T-helper 2 cell treated with Interferon-gamma antibody and Interleukin-4, amounts not matched to agents 5 μg/mL and 100 μg/mL, for 36 hours (primary cell): ENCODE data around the gene IL1RAPL1.

Experiments
- DNase-seq: peaks from one replicate; pipeline ENCODE4 v3.0.0; 2021; ENCODE audit warnings: low spot score
- H3K27ac Mint-ChIP-seq: one replicate; pipeline ENCODE4 v1.8.0; 2021; ENCODE audit warnings: mild to moderate bottlenecking, mixed read lengths
- H3K27me3 Mint-ChIP-seq: one replicate; pipeline ENCODE4 v1.8.0; 2021; ENCODE audit warnings: low read depth, mixed read lengths
- H3K36me3 Mint-ChIP-seq: one replicate; pipeline ENCODE4 v1.8.0; 2021; ENCODE audit warnings: low read depth, mixed read lengths
- H3K4me1 Mint-ChIP-seq: one replicate; pipeline ENCODE4 v1.8.0; 2021; ENCODE audit warnings: low read depth, mixed read lengths
- H3K4me3 Mint-ChIP-seq: one replicate; pipeline ENCODE4 v1.8.0; 2022; ENCODE audit warnings: mild to moderate bottlenecking, moderate library complexity, mixed read lengths
- H3K9me3 Mint-ChIP-seq: one replicate; pipeline ENCODE4 v1.8.0; 2021; ENCODE audit warnings: mixed read lengths

IL1RAPL1 gene

GRCh38 chrX:28586981-28587551, at the start of gene IL1RAPL1:
TSS of gene IL1RAPL1 (plus strand) at chrX:28587446.
- Mint-ChIP-seq H3K27me3 (no peaks in the 10 kb centered on the region), H3K4me1 (no peaks in the 10 kb centered on the region), H3K9me3 (no peaks in the 10 kb centered on the region), H3K4me3 (no peak within 1 kb of the TSS), H3K27ac (no peak within 1 kb of the TSS), H3K36me3 (no peaks in the 10 kb centered on the region)
- no peak for DNase-seq

- Mint-ChIP-seq H3K36me3 (no peaks in the 10 kb centered on the region), H3K27me3 (no peaks in the 10 kb centered on the region), H3K4me1 (no peaks in the 10 kb centered on the region), H3K4me3 (no peak overlapping the region), H3K27ac (no peak overlapping the region), H3K9me3 (peaks cover 4% of the 10 kb centered on the region)
- no peak for DNase-seq
Measured at GRCh38 chrX:28542791-28543190, 44.5 kb upstream of the IL1RAPL1 start.

GRCh38 chrX:28549838-28550237, 37.4 kb upstream of the IL1RAPL1 start:
- H3K27me3 Mint-ChIP-seq: no peaks in the 10 kb centered on the region
- H3K9me3 Mint-ChIP-seq: peaks cover 8% of the 10 kb centered on the region
- H3K4me3 Mint-ChIP-seq: no peak overlapping the region
- H3K27ac Mint-ChIP-seq: no peak overlapping the region
- DNase-seq: no peak
- H3K4me1 Mint-ChIP-seq: no peaks in the 10 kb centered on the region
- no peaks in the 10 kb centered on the region for H3K36me3 Mint-ChIP-seq

GRCh38 chrX:28550331-28550872, 36.8 kb upstream of the IL1RAPL1 start:
- no peaks in the 10 kb centered on the region for H3K27me3 Mint-ChIP-seq
- no peak overlapping the region for H3K4me3 Mint-ChIP-seq
- H3K27ac Mint-ChIP-seq: no peak overlapping the region
- H3K9me3 Mint-ChIP-seq: peaks cover 8% of the 10 kb centered on the region
- no peak for DNase-seq
- no peaks in the 10 kb centered on the region for H3K36me3 Mint-ChIP-seq
- H3K4me1 Mint-ChIP-seq: no peaks in the 10 kb centered on the region

- Mint-ChIP-seq H3K4me1 (no peaks in the 10 kb centered on the region), H3K36me3 (no peaks in the 10 kb centered on the region), H3K9me3 (peaks cover 13% of the 10 kb centered on the region), H3K4me3 (no peak overlapping the region), H3K27me3 (no peaks in the 10 kb centered on the region), H3K27ac (no peak overlapping the region)
- no peak for DNase-seq
Measured at GRCh38 chrX:28552322-28552721, 34.9 kb upstream of the IL1RAPL1 start.

- peaks cover 12% of the 10 kb centered on the region for H3K9me3 Mint-ChIP-seq
- H3K4me3 Mint-ChIP-seq: no peak overlapping the region
- no peaks in the 10 kb centered on the region for H3K4me1 Mint-ChIP-seq
- H3K27ac Mint-ChIP-seq: no peak overlapping the region
- no peaks in the 10 kb centered on the region for H3K27me3 Mint-ChIP-seq
- H3K36me3 Mint-ChIP-seq: no peaks in the 10 kb centered on the region
- DNase-seq: no peak
Measured at GRCh38 chrX:28552882-28553829, 34.1 kb upstream of the IL1RAPL1 start.

GRCh38 chrX:28576117-28576516, 11.1 kb upstream of the IL1RAPL1 start:
- H3K36me3 Mint-ChIP-seq: no peaks in the 10 kb centered on the region
- no peak overlapping the region for H3K4me3 Mint-ChIP-seq
- H3K4me1 Mint-ChIP-seq: no peaks in the 10 kb centered on the region
- no peak for DNase-seq
- no peak overlapping the region for H3K27ac Mint-ChIP-seq
- H3K9me3 Mint-ChIP-seq: peaks cover 4% of the 10 kb centered on the region
- H3K27me3 Mint-ChIP-seq: no peaks in the 10 kb centered on the region

GRCh38 chrX:28581522-28581921, 5.7 kb upstream of the IL1RAPL1 start:
- H3K36me3 Mint-ChIP-seq: no peaks in the 10 kb centered on the region
- no peaks in the 10 kb centered on the region for H3K4me1 Mint-ChIP-seq
- H3K27ac Mint-ChIP-seq: no peak overlapping the region
- no peak overlapping the region for H3K4me3 Mint-ChIP-seq
- no peaks in the 10 kb centered on the region for H3K9me3 Mint-ChIP-seq
- H3K27me3 Mint-ChIP-seq: no peaks in the 10 kb centered on the region
- DNase-seq: no peak

GRCh38 chrX:28582511-28582910, 4.7 kb upstream of the IL1RAPL1 start:
- Mint-ChIP-seq H3K36me3 (no peaks in the 10 kb centered on the region), H3K4me3 (no peak overlapping the region), H3K9me3 (no peaks in the 10 kb centered on the region), H3K27me3 (no peaks in the 10 kb centered on the region), H3K27ac (no peak overlapping the region), H3K4me1 (no peaks in the 10 kb centered on the region)
- DNase-seq: no peak

- Mint-ChIP-seq H3K4me3 (no peak overlapping the region), H3K9me3 (no peaks in the 10 kb centered on the region), H3K4me1 (no peaks in the 10 kb centered on the region), H3K27ac (no peak overlapping the region), H3K36me3 (no peaks in the 10 kb centered on the region), H3K27me3 (no peaks in the 10 kb centered on the region)
- DNase-seq: no peak
Measured at GRCh38 chrX:28584025-28584424, 3.2 kb upstream of the IL1RAPL1 start.

GRCh38 chrX:28585767-28586166, 1.5 kb upstream of the IL1RAPL1 start:
- Mint-ChIP-seq H3K27me3 (no peaks in the 10 kb centered on the region), H3K9me3 (no peaks in the 10 kb centered on the region), H3K4me3 (no peak overlapping the region), H3K36me3 (no peaks in the 10 kb centered on the region), H3K27ac (no peak overlapping the region), H3K4me1 (no peaks in the 10 kb centered on the region)
- DNase-seq: no peak

GRCh38 chrX:28586286-28586685, 960 bp upstream of the IL1RAPL1 start:
- H3K9me3 Mint-ChIP-seq: no peaks in the 10 kb centered on the region
- no peaks in the 10 kb centered on the region for H3K27me3 Mint-ChIP-seq
- H3K36me3 Mint-ChIP-seq: no peaks in the 10 kb centered on the region
- no peak overlapping the region for H3K27ac Mint-ChIP-seq
- no peak overlapping the region for H3K4me3 Mint-ChIP-seq
- DNase-seq: no peak
- H3K4me1 Mint-ChIP-seq: no peaks in the 10 kb centered on the region

GRCh38 chrX:28589046-28589445, 1.8 kb downstream of the IL1RAPL1 start:
- DNase-seq: no peak
- no peak overlapping the region for H3K27ac Mint-ChIP-seq
- no peaks in the 10 kb centered on the region for H3K9me3 Mint-ChIP-seq
- H3K27me3 Mint-ChIP-seq: no peaks in the 10 kb centered on the region
- H3K36me3 Mint-ChIP-seq: no peaks in the 10 kb centered on the region
- no peak overlapping the region for H3K4me3 Mint-ChIP-seq
- H3K4me1 Mint-ChIP-seq: no peaks in the 10 kb centered on the region

GRCh38 chrX:28590396-28590795, 3.1 kb downstream of the IL1RAPL1 start:
- no peaks in the 10 kb centered on the region for H3K36me3 Mint-ChIP-seq
- no peaks in the 10 kb centered on the region for H3K27me3 Mint-ChIP-seq
- H3K4me1 Mint-ChIP-seq: no peaks in the 10 kb centered on the region
- H3K4me3 Mint-ChIP-seq: no peak overlapping the region
- no peaks in the 10 kb centered on the region for H3K9me3 Mint-ChIP-seq
- H3K27ac Mint-ChIP-seq: no peak overlapping the region
- DNase-seq: no peak
